AG10803 (cell line): Measurements from ENCODE around the gene UCHL3.
"Not testable (repeated sequence)": the region's sequence is repeated elsewhere in the genome, so short reads cannot be mapped to it uniquely, and the experiment has no call there.

Experiments
- DNase-seq: peaks from one replicate; pipeline ENCODE4 v3.0.0; 2010; ENCODE audit warnings: low read depth
- H3K4me3 ChIP-seq: 2 replicates; pipeline ENCODE4 v1.5.1; 2011; ENCODE audit warnings: mild to moderate bottlenecking, low read length, control low read depth
- TF ChIP-seq, protein P1 (sequence below): conservative IDR thresholded peaks from 2 replicates; pipeline ENCODE4 v1.5.1; 2011; ENCODE audit warnings: mild to moderate bottlenecking, low read length, control low read depth, inconsistent platforms

Gene UCHL3

DNA sequence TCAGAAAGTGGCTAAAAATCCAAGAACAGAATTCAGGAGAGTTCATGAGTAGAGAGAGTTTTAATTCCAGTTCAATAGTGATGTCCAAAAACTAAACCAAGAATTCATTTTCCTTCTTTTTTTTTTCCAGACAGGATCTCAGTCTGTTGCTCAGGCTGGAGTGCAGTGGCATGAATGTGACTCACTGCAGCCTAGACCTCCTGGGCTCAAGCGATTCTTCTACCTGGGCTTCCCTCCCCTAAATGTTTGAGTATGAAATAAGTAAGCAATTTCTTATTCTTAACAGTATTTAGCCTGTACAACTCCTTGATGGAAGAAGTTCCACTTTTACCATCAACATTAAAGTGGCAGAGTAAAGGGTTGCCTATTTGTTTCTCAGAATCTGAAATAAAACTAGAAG is 15.7 kb upstream of the UCHL3 start:
- no peak overlapping the region for H3K4me3 ChIP-seq
- TF ChIP-seq, protein P1, sequence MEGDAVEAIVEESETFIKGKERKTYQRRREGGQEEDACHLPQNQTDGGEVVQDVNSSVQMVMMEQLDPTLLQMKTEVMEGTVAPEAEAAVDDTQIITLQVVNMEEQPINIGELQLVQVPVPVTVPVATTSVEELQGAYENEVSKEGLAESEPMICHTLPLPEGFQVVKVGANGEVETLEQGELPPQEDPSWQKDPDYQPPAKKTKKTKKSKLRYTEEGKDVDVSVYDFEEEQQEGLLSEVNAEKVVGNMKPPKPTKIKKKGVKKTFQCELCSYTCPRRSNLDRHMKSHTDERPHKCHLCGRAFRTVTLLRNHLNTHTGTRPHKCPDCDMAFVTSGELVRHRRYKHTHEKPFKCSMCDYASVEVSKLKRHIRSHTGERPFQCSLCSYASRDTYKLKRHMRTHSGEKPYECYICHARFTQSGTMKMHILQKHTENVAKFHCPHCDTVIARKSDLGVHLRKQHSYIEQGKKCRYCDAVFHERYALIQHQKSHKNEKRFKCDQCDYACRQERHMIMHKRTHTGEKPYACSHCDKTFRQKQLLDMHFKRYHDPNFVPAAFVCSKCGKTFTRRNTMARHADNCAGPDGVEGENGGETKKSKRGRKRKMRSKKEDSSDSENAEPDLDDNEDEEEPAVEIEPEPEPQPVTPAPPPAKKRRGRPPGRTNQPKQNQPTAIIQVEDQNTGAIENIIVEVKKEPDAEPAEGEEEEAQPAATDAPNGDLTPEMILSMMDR, result no peak
- no peak for DNase-seq

DNA sequence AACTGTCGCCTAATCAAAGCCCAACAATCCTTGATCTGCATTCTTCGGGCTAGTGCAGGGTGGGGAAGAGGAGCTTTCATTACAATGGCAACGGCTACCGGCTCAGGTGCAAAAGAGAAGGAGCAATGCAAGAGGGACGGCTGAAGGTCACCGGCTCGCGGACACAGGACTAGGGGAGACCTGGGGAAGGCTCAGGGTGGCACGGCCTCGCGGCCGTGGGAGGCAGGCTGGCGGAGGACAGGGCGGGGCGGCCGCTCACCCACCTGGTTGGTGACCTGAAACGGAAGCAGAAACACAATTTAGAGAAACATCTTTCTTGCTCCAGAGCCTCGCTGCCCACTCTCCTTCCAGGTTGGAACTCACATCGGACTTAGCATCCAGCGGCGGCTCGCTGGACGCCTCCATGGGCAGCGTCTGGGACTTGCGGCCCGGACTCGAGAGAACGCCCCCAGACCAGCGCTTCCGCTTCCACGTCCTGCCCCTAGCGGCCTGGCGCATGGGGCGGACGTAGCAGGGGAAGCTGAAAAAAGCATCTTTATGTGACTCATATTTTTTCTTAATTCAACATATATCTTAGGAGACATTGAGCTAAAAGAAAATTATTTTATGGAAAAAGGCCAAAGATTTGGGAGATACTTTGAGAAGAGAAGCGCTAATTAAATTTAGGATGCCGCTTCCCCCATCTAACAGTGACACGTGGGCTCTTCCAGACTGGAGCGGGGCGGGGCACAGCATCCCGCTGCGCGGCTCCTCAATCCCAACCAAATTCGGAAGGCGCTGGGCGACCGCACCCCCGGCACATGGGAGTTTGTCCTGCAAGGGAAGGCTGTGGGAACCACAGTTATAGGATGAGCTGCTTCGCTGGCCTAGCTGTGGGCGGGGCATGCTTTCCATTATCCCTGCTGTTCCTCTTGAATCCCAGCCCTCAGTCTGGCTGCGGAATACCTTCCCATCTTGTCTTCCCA is 11.9 kb upstream of the UCHL3 start, which contains the start of gene COMMD6:
Gene COMMD6, minus strand, starts transcription at position 441 of the 965 bp plus-strand sequence. Its CDS starts 36 bp downstream, at position 405.
- TF ChIP-seq, protein P1, result peak; percentile 25; the same call in 1 of the 2 replicates
- peak; percentile 86 for DNase-seq
- H3K4me3 ChIP-seq, result peak within 1 kb of the TSS; percentile 98

DNA sequence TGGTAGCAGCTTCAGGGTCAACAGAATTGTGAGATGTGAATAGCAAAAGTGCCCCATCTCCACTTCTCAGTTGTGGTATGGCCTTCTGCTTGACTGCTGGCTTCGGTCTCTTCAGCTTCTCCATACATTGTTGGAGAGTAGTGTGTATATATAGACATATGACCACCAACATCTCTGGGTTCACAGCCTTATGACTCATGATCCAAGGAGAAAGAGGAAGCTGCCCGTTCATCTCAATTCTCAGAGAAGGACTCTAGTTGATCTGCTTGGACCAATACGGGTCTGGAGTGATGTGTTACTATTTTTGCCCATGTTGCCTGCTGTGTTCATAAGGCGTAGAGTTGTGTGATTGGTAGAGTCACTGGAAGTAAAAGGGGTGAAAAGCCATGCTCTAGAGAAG is 8.3 kb upstream of the UCHL3 start:
- DNase-seq, result no peak
- TF ChIP-seq, protein P1, result no peak
- no peak overlapping the region for H3K4me3 ChIP-seq

DNA sequence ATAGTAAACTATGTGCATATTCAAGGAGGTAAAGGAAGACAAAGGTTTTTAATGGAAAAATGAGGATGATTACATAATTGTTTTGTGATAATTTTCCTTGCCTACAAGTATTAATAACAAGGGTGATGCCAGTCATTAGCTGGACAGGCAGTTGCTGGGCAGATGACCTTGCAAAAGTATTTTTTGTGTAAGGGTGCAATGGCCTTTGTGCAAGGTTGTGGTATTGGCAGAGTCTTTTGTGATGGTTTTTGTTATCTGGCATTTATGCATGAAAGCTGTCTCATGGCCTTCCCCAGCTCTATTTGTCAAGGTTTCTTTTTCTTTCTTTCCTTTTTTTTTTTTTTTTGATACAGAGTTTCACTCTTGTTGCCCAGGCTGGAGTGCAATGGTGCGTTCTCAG is 7.6 kb upstream of the UCHL3 start:
- TF ChIP-seq, protein P1, result no peak
- H3K4me3 ChIP-seq, result no peak overlapping the region

DNA sequence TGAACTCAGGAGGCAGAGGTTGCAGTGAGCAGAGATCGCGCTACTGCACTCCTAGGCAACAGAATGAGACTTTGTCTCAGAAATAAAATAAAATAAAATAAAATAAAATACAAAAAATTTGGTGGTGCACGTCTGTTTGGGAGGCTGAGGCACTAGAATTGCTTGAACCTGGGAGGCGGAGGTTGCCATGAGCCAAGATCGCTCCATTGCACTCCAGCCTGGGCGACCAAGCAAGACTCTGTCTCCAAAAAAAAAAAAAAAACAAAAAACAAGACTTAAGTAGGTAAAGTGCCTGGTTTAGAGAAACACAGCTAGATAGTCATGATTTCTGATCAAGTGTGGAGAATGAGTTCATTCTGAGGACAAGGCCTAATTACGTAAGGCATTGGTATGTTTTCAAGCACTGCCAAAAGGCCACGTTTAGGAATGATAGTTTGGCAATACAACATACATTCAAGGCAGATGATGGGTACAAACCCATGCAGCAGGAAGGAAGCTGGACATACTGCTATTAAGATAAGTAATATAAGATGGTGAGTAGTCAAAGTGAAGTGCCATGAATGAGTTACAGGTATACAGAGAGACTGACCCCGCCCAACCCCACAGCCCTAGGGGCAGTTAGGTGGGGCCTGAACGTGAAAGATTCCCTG is 4.8 kb upstream of the UCHL3 start:
- H3K4me3 ChIP-seq, result no peak overlapping the region
- DNase-seq, result peak; percentile 95
- TF ChIP-seq, protein P1, result no peak

More for the DNA sequence above, 7.6 kb upstream of the UCHL3 start:
- DNase-seq, result no peak

DNA sequence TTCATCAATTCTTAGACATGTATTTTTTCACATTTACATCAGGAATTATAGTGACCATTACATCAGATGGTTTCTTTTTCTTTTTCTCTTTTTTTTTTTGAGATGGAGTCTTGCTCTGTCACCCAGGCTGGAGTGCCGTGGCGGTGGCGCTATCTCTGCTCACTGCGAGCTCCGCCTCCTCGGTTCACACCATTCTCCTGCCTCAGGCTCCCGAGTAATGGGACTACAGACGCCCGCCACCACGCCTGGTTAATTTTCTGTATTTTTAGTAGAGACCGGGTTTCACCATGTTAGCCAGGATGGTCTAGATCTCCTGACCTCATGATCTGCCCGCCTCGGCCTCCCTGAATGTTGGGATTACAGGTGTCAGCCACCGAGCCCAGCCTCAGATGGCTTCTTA is 4.2 kb upstream of the UCHL3 start:
- not testable (repeated sequence) for DNase-seq, H3K4me3 ChIP-seq

DNA sequence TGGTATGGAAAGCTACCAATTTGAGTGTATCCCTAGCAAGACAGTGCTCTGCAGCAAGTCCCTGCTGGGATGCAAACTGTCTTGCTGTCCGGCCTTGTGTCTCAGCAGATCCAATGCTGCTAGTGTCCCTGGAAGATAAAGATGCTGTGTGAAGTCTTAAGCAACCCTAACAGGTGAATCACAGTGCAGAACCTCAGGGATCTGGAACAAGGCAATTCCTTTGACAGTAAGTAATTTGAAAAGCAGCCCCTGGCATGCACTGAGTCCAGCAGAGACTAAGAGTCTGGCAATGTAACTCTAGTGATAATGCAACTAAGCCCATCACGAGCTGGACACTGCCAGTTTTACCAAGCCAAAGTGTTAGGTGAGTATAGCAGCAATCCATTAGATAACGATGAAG is 1.7 kb upstream of the UCHL3 start:
- H3K4me3 ChIP-seq, result no peak overlapping the region
- TF ChIP-seq, protein P1, result no peak
- no peak for DNase-seq
